ENCODE measurements around the gene EPHA7. TPM values are rescaled to one million over a fixed set of nuclear protein-coding genes. Genes with fewer than 3 reads are reported as not detected.

EPHA7 gene
- total and polyA plus RNA-seq, 2 of the 13 experiments (the other 11 are each of a cell fraction or from before 2014, with no cell fraction given): not detected

GRCh38 chr6:93423542-93423941 lies 4.2 kb upstream of the EPHA7 start (continued):
- TF ChIP-seq SMC3 (IDR thresholded peaks at IDR 0.05; ENCODE audit: low read length) (0 out of 2 replicates have a peak, but pooled peaks have one; percentile 13), XBP1 (CRISPR knock-in tag; IDR thresholded peaks at IDR 0.05) (no peak), MLX (CRISPR knock-in tag; IDR thresholded peaks at IDR 0.05) (no peak), ZNF788 (CRISPR knock-in tag; IDR thresholded peaks at IDR 0.05; ENCODE audit: borderline replicate concordance) (no peak), ZNF761 (CRISPR knock-in tag; conservative IDR thresholded peaks at IDR 0.05) (no peak), ZNF207 (IDR thresholded peaks at IDR 0.05; ENCODE audit: borderline replicate concordance) (no peak)

- Histone ChIP-seq H2AFZ (ENCODE audit: low read length) (no peak overlapping the region), H3K4me1 (ENCODE audit: insufficient read depth, low read length) (no peaks in the 10 kb centered on the region), H3K4me2 (ENCODE audit: low read depth, low read length) (no peak overlapping the region), H3K4me3 (replicated peaks in 1 of 3; ENCODE audit: insufficient read depth in 1 of 3, low read depth in 2 of 3, low read length in 3 of 3) (no peak overlapping the region), H3K9me3 (ENCODE audit: low read length) (no peaks in the 10 kb centered on the region), H3K9ac (ENCODE audit: insufficient read depth, low read depth, low read length) (no peak overlapping the region), H4K20me1 (ENCODE audit: insufficient read depth, low read length) (no peaks in the 10 kb centered on the region), H3K27ac (ENCODE audit: extremely low read length, insufficient read depth, low read length) (no peak overlapping the region), H3K36me3 (replicated peaks in 1 of 2; ENCODE audit: control insufficient read depth in 1 of 2, insufficient read depth in 2 of 2, low read length in 2 of 2) (no peaks in the 10 kb centered on the region), H3K27me3 (ENCODE audit: control insufficient read depth in 1 of 2, insufficient read depth in 2 of 2, low read length in 2 of 2) (peaks cover 0 to 5% of the 10 kb centered on the region in 2 experiments; a peak in 2 of 5 replicates), H3K79me2 (ENCODE audit: insufficient read depth, low read length) (no peaks in the 10 kb centered on the region)
- BruUV-seq (replicated peaks): no TSS peak
- CTCF ChIA-PET (ENCODE audit: low intra/inter-chr PET ratio, low total read pairs): no interaction called here
- DNase-seq (ENCODE audit: low spot score): no peak
- POLR2A ChIA-PET: no interaction called here
- 47% methylated on average over 14 of the region's 14 CpGs for WGBS (ENCODE audit: low lambda C conversion rate)
- TF ChIP-seq SRF (IDR thresholded peaks at IDR 0.05; ENCODE audit: low read depth, low read length) (no peak), ATM (IDR thresholded peaks at IDR 0.05; ENCODE audit: borderline replicate concordance) (no peak), ZNF20 (CRISPR knock-in tag; IDR thresholded peaks at IDR 0.05) (no peak), SMYD3 (CRISPR knock-in tag; IDR thresholded peaks at IDR 0.05) (no peak), TOE1 (CRISPR knock-in tag; IDR thresholded peaks at IDR 0.05) (no peak), CREB1 (IDR thresholded peaks at IDR 0.05) (no peak), CREB1 (CRISPR knock-in tag; IDR thresholded peaks at IDR 0.05) (no peak), LBX2 (CRISPR knock-in tag; IDR thresholded peaks at IDR 0.05; ENCODE audit: borderline replicate concordance) (no peak), SMAD3 (CRISPR knock-in tag; IDR thresholded peaks at IDR 0.05) (no peak)
- in situ Hi-C loops (cut with HindIII; ENCODE audit: extremely low pct_ligation_motif_present, low pct_unique_long_range_greater_than_20kb) (no loop called here), intact Hi-C loops (cut with micrococcal nuclease; ENCODE audit: unreplicated experiment) (no loop called here)
- no peak for FAIRE-seq
- no peak for ATAC-seq
Measured at GRCh38 chr6:93420163-93420795, 920 bp upstream of the EPHA7 start.
